Activated naive CD8-positive, alpha-beta T cell treated with anti-CD3 and anti-CD28 coated beads, Interleukin-2, amount 50 U/mL, for 24 hours (primary cell): Measurements from ENCODE around the gene TRIM65.
"Not testable (repeated sequence)": the region's sequence is repeated elsewhere in the genome, so short reads cannot be mapped to it uniquely, and the experiment has no call there.

Source experiments
- ATAC-seq: fragments of 150-1000 bp; cut with Tn5 transposase; one replicate; pipeline ENCODE4 v1.10.0; 2021
- DNase-seq: peaks from one replicate; pipeline ENCODE4 v3.0.0; 2021
- H3K27ac Mint-ChIP-seq: one replicate; pipeline ENCODE4 v1.8.0; 2021; ENCODE audit warnings: mild to moderate bottlenecking, mixed read lengths
- H3K27me3 Mint-ChIP-seq: one replicate; pipeline ENCODE4 v1.8.0; 2021; ENCODE audit warnings: mixed read lengths
- H3K36me3 Mint-ChIP-seq: one replicate; pipeline ENCODE4 v1.8.0; 2021; ENCODE audit warnings: low read depth, mixed read lengths
- H3K4me1 Mint-ChIP-seq: one replicate; pipeline ENCODE4 v1.8.0; 2021; ENCODE audit warnings: mixed read lengths
- H3K4me3 Mint-ChIP-seq: one replicate; pipeline ENCODE4 v1.8.0; 2021; ENCODE audit warnings: mild to moderate bottlenecking, moderate library complexity, mixed read lengths
- H3K9me3 Mint-ChIP-seq: one replicate; pipeline ENCODE4 v1.8.0; 2021; ENCODE audit warnings: mixed read lengths

TRIM65 gene

DNA sequence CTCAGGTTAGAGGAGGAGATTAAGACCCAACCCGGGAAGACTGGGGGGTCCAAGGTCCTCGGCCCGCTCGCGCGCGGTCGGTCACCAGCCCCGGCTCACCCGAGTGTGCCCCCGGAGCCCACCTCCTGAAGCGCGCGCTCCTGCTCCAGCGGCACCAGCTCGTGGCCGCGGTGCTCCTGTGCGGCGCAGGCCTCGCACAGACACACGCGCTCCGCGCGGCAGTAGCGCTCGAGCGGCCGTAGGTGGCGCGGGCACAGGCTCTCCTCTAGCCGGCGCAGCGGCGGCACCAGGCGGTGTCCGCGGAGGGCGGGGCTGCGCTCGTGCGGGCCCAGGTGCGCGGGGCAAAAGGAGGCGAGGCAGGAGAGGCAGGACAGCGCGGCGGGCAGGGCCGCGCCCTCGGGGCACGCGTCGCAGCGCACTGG is 19.0 kb downstream of the TRIM65 start:
- no peaks in the 10 kb centered on the region for H3K36me3 Mint-ChIP-seq
- H3K4me1 Mint-ChIP-seq = peaks cover 35% of the 10 kb centered on the region
- ATAC-seq (peak; percentile 76), DNase-seq (peak; percentile 71)
- peaks cover 5% of the 10 kb centered on the region for H3K27me3 Mint-ChIP-seq
- H3K27ac Mint-ChIP-seq = peak overlapping the region; percentile 87
- H3K4me3 Mint-ChIP-seq = peak overlapping the region; percentile 84
- no peaks in the 10 kb centered on the region for H3K9me3 Mint-ChIP-seq

DNA sequence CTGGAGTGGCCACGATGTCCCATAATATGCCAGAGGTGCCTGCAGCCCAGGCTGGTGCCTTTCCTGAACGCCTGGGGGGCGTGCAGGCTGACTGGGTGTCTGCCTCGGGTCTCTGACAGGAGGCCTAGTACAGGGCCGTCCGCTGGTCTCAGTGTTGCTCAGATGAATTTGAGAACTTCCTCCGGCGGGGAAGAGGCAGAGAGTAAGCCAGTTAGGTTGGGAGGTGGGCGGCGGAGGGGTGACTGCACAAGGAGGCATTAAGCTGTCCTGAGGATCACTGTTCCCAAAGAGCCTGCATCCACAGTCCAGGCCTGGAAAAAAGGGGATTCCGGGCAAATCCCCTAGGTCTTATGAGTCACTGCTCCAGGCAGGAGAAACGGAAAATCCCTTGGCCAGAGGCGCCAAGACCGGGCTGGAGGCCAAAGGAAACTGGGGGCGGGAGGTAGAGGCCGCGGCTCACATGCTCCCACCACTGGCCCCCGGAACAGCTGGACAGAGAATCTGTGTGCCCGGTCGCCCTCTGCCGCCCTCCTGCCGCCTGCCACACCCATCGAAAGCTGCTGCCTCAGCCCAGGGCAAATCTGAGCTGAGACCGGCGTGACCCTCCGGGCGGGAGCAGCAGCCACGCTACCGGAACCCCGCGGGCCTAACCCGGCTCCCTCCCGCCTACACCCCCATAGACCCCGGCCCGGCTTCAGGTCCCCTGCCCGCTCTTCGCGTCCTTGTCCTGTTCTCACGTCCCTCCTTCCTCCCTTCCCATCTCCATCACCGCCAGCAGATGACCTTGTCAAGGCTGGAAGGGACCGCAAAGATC is 19.6 kb downstream of the TRIM65 start:
- H3K4me1 Mint-ChIP-seq = peaks cover 35% of the 10 kb centered on the region
- peak; percentile 33 for ATAC-seq
- H3K27me3 Mint-ChIP-seq = peaks cover 5% of the 10 kb centered on the region
- no peaks in the 10 kb centered on the region for H3K9me3 Mint-ChIP-seq
- H3K36me3 Mint-ChIP-seq = no peaks in the 10 kb centered on the region
- peak overlapping the region; percentile 87 for H3K27ac Mint-ChIP-seq
- peak overlapping the region; percentile 84 for H3K4me3 Mint-ChIP-seq
- peak; percentile 42 for DNase-seq

DNA sequence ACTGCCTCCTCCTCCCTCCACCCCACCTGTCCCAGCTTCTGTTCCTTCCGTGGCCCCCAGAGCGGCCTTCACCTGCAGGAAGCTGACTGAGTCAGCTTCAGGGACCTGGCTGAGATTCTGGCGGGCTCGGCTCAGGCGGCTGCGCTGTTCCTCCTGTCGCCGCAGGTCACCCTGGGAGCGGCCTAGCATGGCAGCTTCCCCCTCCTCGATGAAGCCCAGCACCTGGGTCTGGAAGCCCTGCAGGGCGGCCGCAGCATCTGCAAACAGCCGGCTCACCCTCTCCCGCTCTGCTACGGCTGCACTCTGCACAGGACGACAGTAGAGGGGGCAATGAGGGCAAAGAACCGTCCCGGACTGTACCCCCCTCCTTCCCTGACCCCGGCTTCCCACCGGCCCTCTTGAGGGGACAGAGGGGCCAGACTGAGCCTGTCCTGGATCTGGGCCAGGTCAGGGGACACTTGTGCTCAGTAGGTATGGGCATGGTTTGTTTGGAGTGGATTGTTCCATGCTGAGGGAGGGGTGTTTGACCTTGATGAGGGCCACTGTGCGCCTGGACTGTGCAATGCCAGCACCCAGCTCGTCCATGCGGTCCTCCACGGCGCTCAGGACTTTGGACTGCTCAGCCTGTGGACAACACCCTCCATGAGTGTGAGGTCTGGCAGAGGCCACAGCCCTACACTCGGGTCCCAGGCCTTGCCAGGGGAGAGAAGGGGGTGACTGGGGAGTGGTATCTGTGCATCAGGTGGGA is 20.4 kb downstream of the TRIM65 start:
- peak; percentile 51 for ATAC-seq
- Mint-ChIP-seq H3K4me3 (peak overlapping the region; percentile 84), H3K27me3 (peaks cover 5% of the 10 kb centered on the region), H3K27ac (peak overlapping the region; percentile 87), H3K9me3 (no peaks in the 10 kb centered on the region), H3K4me1 (peaks cover 27% of the 10 kb centered on the region), H3K36me3 (no peaks in the 10 kb centered on the region)
- peak; percentile 68 for DNase-seq

DNA sequence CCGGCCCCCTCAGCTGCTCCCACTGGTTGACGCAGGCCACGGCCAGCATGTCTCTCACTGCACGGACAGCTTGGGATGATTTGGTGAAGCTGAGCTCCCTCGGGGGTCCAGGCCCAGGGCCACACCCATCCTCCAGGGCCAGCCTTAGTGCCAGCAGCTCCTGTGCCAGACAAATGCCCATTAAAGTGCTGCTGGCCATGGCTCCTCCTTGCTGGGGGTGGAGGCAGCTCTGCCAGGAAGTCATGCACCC is 20.9 kb downstream of the TRIM65 start:
- Mint-ChIP-seq H3K27me3 (peaks cover 5% of the 10 kb centered on the region), H3K9me3 (no peaks in the 10 kb centered on the region), H3K4me1 (peaks cover 27% of the 10 kb centered on the region), H3K36me3 (no peaks in the 10 kb centered on the region), H3K4me3 (peak overlapping the region; percentile 84), H3K27ac (peak overlapping the region; percentile 87)
- DNase-seq (no peak), ATAC-seq (no peak)

DNA sequence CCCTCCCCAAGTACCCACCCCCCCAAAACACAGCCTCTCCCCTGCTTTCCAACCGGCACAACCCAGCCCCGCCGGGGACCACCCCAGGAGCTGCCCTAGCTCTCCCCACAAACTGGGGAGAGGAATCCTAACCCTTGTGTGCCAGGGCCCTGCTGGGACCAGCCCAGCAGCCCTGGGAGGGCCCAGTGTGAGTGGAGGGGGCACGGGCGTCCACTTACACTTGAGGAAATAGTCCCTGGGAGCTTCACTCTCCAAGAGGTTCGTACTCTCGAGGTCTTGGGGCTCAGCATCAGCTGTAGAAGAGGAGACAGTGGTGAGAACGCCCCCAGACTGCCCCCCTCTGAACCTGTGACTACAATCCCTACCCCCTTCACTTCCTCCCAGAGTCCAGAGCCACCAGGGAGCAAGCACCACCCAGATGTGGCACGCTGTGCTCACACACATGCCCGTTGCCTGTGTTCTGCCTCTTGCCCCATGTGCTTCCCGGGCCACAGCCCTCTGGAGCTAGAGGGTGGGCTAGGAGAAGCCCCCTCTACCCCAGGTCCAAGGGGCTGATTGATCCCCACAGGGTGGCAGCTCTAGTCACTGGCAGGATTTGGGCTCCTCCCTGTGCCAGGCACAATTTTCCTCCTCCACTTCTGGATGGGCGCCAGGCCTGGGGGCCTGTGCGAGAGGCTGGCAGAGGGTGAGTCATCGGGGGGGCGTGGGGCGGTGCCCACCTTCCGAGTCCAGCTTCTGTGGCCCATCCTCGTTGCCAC is 21.4 kb downstream of the TRIM65 start:
- no peak for DNase-seq
- no peaks in the 10 kb centered on the region for H3K36me3 Mint-ChIP-seq
- H3K9me3 Mint-ChIP-seq = no peaks in the 10 kb centered on the region
- peak overlapping the region; percentile 84 for H3K4me3 Mint-ChIP-seq
- peaks cover 27% of the 10 kb centered on the region for H3K4me1 Mint-ChIP-seq
- peak overlapping the region; percentile 87 for H3K27ac Mint-ChIP-seq
- no peak for ATAC-seq
- peaks cover 4% of the 10 kb centered on the region for H3K27me3 Mint-ChIP-seq

DNA sequence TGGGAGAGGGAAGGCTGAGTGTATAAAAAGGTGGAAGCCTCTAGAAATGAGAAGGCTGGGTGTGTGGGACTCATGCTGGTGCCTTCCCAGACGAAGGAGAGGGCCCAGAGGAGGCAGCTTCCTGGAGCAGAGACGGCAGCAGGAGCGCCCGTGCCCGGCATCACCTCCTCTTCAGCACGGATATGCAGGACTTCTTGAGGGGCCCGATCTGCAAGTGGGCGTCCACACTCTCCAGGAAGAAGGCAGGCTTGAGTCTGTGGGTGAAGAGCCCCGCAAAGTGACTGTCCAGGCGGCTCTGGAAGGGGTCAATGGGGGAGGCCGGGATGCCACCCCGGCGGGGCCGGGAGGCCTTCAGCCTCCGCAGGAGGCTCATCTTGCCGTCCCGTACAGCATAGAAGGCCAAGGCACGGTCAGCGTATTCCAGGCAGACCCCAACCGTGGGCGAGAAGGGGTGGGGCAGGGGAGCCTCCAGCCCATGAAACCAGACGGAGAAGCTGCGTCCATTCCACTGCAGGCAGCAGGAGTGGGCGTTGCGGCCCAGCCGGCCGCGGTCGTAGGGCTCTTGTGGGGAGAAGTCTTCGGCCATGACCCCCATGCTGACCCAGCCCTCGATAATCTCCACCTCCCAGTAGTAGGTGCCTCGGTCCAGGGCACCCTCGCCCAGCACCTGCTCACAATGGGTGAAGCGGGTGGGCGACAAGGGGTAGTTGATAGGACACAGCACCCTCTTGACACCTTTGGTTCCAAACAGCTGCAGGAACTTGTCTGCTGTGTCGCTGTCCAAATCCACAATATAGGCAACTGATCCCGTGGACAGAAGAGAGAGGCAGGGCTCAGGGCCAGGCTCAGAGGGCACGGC is 22.2 kb downstream of the TRIM65 start:
- Mint-ChIP-seq H3K9me3 (no peaks in the 10 kb centered on the region), H3K27ac (no peak overlapping the region), H3K4me1 (peaks cover 27% of the 10 kb centered on the region), H3K36me3 (no peaks in the 10 kb centered on the region), H3K4me3 (peak overlapping the region; percentile 11), H3K27me3 (no peaks in the 10 kb centered on the region)
- ATAC-seq (no peak), DNase-seq (no peak)

DNA sequence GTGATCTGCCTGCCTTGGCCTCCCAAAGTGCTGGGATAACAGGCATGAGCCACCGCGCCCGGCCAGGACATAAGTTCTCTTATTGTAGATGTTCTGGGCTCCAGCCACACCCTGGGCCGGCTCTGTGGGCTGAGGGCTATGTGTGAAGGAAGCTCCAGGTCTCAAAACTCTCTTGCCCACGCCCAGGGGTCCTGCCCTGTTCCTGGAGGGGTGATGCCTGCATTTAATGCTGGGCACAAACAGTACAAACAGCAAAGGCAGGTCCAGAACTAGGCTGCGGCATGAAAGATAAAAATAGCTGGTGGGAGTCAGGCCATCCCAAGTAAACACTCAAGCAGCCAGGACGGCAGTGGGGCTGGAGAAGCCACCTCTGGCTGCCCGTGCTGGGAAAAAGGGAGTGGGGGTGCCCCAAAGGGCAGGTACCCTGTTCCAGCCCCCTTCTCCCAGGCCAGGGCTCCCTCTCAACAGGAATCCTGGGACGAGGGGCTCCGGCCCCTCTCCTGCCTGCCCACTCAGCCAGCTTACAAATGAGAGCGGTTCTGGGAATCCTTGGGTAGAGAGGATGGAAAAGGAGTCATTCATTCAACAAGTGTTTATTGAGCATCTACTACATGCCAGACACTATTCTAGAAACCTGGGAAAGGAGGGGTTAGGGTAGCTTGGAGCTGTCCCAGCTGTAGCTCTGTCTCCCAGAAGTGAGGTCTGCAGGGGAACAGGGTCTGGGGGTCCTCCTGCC is 23.0 kb downstream of the TRIM65 start:
- Mint-ChIP-seq H3K9me3 (no peaks in the 10 kb centered on the region), H3K36me3 (no peaks in the 10 kb centered on the region), H3K4me1 (peaks cover 25% of the 10 kb centered on the region), H3K27me3 (no peaks in the 10 kb centered on the region), H3K4me3 (peak overlapping the region; percentile 11), H3K27ac (no peak overlapping the region)
- ATAC-seq (no peak), DNase-seq (no peak)

DNA sequence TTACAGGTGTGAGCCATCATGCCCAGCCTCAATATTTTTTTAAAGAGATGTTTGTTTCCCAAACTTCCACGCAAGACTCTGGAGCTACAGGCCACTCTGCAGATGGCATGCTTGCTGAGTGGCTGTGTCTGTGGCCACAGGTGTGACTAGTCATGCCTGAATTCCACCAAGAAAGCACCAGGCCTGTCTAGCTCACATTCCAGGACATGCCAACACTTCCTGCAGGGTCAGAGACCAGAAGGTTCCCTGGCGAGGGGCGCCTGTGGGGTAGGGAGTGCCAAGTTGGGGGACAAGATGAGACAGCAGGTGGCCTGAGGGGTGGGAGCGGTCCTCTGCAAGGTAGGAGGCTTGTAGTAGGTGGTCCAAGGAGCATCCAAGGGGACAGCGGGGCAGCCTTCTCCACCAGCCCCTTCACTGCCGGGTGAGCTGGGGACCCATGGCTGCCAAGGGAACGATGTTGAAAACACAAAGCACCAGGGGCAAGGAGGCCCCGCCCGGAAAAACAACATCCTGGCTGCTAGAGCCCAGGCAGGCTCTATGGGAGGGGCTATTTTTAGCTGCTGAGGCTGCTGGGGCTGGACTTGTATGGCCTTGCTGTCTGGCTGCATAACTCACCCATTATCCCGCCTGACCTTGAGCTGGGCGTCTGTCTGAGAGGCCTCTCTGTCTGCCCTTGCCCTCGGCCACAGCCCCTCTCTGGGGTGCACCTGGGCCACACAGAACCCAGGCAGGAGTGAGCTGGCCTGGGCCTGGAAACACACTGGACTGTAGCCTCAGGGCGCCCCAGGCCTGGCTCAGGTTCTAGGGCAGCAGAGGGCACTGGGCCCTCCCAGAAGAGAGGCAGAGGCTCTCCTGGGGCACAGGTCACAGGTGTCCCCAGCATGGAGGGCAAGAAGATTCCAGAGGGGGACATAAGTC is 24.1 kb downstream of the TRIM65 start:
- H3K9me3 Mint-ChIP-seq = no peaks in the 10 kb centered on the region
- H3K4me1 Mint-ChIP-seq = peaks cover 22% of the 10 kb centered on the region
- DNase-seq (no peak), ATAC-seq (no peak)
- peak overlapping the region; percentile 26 for H3K27ac Mint-ChIP-seq
- no peaks in the 10 kb centered on the region for H3K36me3 Mint-ChIP-seq
- H3K27me3 Mint-ChIP-seq = no peaks in the 10 kb centered on the region
- H3K4me3 Mint-ChIP-seq = no peak overlapping the region

DNA sequence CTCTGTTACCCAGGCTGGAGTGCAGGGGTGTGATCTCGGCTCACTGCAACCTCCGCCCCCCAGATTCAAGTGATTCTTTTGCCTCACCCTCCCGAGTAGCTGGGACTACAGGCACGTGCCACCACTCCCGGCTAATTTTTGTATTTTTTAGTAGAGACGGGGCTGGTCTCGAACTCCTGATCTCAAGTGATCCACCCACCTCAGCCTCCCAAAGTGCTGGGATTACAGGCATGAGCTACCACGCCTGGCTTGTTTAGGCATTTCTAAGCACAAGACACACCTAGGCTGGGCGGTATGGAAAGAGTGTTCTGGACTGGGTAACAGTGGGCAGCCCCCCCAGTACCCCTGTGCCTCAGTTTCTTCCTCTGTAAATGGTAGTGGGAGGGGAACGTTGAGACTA is 26.5 kb downstream of the TRIM65 start:
- not testable (repeated sequence) for H3K36me3 Mint-ChIP-seq, ATAC-seq, H3K9me3 Mint-ChIP-seq, H3K4me1 Mint-ChIP-seq, H3K27me3 Mint-ChIP-seq, H3K27ac Mint-ChIP-seq, H3K4me3 Mint-ChIP-seq, DNase-seq

DNA sequence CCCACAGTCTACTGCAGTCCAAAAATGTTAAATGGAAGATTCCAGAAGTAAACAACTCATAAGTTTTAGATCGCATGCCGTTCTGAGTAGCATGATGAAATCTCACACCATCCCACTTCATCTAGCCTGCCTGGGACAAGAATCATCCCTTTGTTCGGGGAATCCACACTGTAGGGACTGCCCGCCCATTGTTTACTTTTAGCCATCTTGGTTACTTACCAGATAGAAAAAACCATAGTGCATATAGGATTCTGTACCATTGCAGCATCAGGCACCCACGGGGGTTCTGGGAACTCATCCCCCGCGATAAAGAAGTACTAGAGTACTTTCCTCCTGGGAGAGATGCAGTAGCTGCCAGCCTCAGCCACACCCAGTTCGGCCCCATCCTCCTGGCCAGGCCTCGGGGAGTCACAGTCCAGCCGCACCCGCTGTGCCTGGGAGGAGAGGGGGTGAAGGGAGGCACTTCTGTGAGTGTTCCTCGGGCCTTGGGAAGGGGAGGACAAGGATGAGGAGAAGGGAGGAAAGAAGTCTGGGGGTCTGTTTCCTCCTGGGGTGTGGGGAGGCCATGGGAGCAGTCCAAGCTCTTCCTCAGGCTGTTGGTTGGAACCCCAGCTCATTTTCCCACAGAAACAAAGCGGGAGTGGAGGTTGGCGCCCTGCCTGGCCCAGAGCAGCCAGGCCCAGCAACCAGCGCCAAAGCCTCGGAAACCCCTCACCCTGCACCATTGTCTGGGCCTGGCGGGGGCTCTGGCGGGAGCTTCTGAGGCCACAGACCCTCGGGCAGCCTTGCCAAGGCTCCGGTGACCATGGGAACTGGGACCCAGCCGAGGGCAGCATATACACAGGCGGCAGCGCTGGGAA is 27.2 kb downstream of the TRIM65 start:
- H3K4me3 Mint-ChIP-seq = no peak overlapping the region
- DNase-seq = no peak
- H3K27ac Mint-ChIP-seq = no peak overlapping the region
- ATAC-seq = no peak
- no peaks in the 10 kb centered on the region for H3K36me3 Mint-ChIP-seq
- no peaks in the 10 kb centered on the region for H3K27me3 Mint-ChIP-seq
- H3K9me3 Mint-ChIP-seq = no peaks in the 10 kb centered on the region
- peaks cover 13% of the 10 kb centered on the region for H3K4me1 Mint-ChIP-seq

DNA sequence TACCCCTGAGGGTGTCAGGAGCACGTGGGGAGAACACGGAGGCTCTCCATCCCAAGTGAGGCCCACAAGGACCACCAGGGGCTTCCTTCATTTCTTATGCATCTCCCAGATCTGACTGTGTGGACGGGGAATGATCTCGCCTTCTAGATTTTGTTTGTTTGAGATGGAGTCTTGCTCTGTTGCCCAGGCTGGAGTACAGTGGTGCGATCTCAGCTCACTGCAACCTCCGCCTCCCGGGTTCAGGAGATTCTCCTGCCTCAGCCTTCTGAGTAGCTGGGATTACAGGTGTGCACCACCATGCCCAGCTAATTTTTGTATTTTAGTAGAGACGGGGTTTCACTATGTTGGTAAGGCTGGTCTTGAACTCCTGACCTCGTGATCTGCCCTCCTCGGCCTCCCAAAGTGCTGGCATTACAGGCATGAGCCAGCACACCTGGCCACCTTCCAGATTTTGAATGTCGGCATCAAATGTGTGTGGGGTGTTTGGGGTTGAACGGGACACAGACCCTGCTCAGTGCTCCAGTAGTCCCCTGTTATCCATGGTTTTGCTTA is 27.9 kb downstream of the TRIM65 start:
- H3K27ac Mint-ChIP-seq, H3K4me3 Mint-ChIP-seq, H3K27me3 Mint-ChIP-seq, H3K36me3 Mint-ChIP-seq, ATAC-seq, DNase-seq, H3K9me3 Mint-ChIP-seq: not testable (repeated sequence)
- H3K4me1 Mint-ChIP-seq = peaks cover 20% of the 10 kb centered on the region
